Fibroblast of pulmonary artery (primary cell): ENCODE measurements around the gene SLA2.

Source experiments
- DNase-seq: peaks from one replicate; pipeline ENCODE4 v3.0.0-alpha.2; 2010; ENCODE audit warnings: low read depth
- H3K4me3 ChIP-seq: replicated peaks from 2 replicates; pipeline ENCODE4 v1.5.1; 2011; ENCODE audit warnings: low read depth, mild to moderate bottlenecking, control low read depth, low read length, moderate library complexity
- TF ChIP-seq, protein P1 (sequence below): IDR thresholded peaks from 2 replicates; pipeline ENCODE4 v1.5.1; 2011; ENCODE audit warnings: mild to moderate bottlenecking, control low read depth, low read length, inconsistent platforms; ENCODE audit errors: missing control alignments

The SLA2 gene

DNA sequence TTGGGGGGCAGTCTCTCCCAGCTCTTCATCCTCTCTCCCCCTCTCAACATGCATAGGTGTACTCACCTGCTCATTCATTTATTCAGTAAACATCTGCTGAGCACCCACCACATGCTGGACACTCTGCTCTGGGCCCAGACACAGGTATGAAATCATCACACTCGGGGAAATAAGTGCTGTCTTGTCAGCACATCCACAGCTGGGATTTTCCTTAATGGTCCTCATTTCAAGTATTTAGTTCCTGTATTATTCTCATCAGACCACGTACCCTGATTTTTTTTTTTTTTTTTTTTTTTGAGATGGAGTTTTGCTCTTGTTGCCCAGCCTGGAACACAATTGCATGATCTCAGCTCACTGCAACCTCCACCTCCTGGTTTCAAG lies 21.1 kb downstream of the SLA2 start:
- no peak overlapping the region for H3K4me3 ChIP-seq
- TF ChIP-seq, protein P1, sequence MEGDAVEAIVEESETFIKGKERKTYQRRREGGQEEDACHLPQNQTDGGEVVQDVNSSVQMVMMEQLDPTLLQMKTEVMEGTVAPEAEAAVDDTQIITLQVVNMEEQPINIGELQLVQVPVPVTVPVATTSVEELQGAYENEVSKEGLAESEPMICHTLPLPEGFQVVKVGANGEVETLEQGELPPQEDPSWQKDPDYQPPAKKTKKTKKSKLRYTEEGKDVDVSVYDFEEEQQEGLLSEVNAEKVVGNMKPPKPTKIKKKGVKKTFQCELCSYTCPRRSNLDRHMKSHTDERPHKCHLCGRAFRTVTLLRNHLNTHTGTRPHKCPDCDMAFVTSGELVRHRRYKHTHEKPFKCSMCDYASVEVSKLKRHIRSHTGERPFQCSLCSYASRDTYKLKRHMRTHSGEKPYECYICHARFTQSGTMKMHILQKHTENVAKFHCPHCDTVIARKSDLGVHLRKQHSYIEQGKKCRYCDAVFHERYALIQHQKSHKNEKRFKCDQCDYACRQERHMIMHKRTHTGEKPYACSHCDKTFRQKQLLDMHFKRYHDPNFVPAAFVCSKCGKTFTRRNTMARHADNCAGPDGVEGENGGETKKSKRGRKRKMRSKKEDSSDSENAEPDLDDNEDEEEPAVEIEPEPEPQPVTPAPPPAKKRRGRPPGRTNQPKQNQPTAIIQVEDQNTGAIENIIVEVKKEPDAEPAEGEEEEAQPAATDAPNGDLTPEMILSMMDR, result no peak
- no peak for DNase-seq

DNA sequence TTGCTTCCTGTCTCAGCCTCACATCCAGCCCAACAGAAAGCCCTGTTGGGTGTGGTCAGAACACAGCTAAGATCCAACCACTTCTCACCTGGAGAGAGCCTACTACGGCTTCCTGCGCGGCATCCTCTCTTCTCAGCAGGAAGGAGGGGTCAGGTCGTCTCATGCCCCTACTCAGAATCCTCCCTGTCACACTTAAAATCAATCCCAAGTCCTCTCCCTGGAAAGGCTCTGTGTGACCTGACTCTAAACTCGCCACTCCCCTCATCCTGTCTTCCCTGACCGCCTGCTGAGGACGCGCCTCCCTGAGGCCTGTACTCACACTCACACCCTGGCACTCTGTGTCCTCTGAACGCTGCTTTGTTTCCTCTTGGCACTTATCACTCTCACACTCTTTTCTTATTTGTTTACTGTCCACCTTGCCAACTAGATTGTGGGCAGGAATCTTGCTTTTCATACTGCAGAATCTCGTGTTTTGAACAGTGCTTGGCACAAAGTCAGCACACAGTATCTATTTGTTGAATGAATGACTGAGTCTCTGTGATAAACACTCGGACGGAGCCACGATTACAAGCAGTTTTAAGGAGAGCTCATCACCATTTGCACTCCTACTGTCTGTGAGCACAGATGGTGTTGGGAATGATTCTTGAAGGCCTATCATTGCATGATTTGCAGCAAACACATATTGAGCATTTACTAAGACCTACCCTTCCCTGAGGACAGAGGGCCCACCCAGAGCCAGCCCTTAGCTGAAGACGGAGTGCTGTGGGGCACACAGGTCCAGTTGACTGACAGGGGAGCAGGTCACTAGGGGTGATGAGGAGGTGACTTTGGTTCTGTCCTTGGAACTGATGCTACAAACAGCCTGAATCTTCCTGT lies 21.7 kb downstream of the SLA2 start:
- TF ChIP-seq, protein P1, result peak; percentile 2
- no peak overlapping the region for H3K4me3 ChIP-seq
- peak; percentile 12 for DNase-seq

DNA sequence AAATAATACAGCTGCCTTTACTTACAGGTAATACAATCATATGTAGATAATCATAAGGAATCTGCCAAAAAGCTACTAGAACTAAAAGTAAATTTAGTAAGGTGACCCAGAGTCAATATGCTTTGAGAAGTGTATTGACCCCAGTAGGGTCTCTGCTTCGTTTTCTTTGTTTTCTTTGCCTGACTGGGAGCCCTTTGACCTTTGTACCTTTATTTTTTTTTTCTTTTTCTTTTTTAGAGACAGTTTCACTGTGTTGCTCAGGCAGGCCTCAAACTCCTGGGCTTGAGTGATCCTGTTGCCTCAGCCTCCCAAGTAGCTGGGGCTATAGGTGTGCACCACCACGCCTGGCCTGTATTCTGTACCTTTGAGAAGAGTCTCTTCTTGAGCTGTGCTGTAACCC lies 22.6 kb downstream of the SLA2 start:
- H3K4me3 ChIP-seq, result no peak overlapping the region
- TF ChIP-seq, protein P1, result no peak
- DNase-seq, result no peak

DNA sequence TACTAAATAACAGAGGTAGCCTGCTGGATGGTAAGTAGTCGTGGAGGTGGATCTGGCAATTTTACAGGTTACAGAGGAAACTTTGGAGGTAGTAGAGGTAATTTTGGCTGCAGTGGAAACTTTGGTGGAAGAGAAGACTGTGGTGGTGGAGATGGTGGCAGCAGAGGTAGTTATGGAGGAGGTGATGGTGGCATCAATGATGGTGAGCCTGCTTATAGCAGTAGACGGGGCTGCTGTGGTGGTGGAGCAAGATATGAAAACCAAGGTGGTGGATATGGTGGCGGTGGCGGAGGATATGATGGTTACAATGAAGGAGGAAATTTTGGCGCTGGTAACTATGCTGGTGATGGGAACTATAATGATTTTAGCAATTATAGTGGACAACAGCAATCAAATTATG lies 25.1 kb downstream of the SLA2 start:
- no peak for DNase-seq
- TF ChIP-seq, protein P1, result no peak
- H3K4me3 ChIP-seq, result no peak overlapping the region

DNA sequence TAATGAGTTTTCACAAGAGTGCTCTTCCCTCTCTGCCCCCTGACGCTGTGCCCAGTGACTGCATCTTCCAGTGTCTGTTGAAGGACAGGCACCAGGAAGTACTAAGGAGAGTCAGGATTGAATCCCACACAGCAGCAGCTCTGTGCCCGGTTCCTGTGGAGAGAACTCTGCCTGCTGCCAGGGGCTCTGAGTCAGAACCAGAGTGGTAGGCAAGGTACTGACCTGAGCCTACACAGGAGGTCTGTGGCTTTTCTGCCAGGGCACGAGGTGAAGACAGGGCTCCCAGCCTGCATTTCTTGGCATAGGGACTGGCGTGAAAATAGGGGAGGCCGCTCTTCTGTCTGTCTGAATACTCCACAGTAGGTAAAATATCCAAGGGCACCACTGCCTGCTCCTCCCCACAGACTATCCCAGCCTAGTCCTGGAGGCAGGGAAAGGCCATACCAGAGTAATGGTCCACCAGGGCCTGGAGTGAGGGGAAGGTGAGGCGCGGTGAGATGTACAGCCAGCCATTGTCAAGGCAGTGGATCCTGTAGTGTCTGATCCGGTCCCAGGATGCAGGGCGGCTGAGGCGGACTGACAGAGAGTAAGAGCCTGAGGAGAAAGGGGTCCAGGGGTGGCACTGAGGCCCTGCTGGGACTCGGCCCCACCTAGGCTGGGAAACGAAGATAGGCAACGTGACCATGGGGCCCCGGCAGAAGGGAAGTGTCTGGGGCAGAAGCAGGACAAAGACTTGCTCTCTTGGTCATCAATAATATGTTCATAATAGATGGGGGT lies 31.0 kb downstream of the SLA2 start:
- H3K4me3 ChIP-seq, result no peak overlapping the region
- DNase-seq, result no peak
- TF ChIP-seq, protein P1, result no peak

DNA sequence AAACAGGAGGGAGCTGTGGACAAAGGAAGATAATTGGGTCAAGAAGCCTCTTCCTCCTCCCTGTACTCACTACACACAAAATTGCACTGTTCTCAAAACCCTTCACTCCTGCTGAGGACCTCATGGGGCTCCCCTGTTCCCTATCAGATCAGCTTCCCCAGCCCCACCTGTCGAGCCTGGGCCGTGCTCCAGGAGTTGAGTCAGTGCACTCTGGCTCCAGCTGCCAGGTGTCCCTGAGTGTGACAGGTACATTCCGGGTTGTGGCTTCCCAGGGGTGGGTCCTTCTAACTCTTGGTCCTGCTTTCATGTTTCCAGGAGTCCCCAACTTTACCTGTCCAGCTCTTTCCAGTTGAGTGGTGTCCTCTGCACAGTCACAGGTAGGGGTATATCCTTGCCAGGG lies 32.0 kb downstream of the SLA2 start:
- H3K4me3 ChIP-seq, result no peak overlapping the region
- TF ChIP-seq, protein P1, result no peak
- no peak for DNase-seq
